Measurements from ENCODE around the gene UPK2.

Gene UPK2

GRCh38 chr11:118918128-118918685 lies 37.9 kb upstream of the UPK2 start:
- peak; percentile 97 for DNase-seq

- DNase-seq: peak; percentile 73
Observed at GRCh38 chr11:118918686-118919280, 37.3 kb upstream of the UPK2 start.

- peak; percentile 50 for DNase-seq
Observed at GRCh38 chr11:118921121-118921928, 34.8 kb upstream of the UPK2 start.

GRCh38 chr11:118921929-118922744 lies 34.0 kb upstream of the UPK2 start:
- DNase-seq: peak; percentile 62

- no peak for DNase-seq
Observed at GRCh38 chr11:118922745-118923627, 33.1 kb upstream of the UPK2 start.

- no peak for DNase-seq
Observed at GRCh38 chr11:118923721-118924587, 32.1 kb upstream of the UPK2 start.

GRCh38 chr11:118924591-118925585 lies 31.2 kb upstream of the UPK2 start:
- DNase-seq: peak; percentile 71

GRCh38 chr11:118927554-118928100 lies 28.5 kb upstream of the UPK2 start:
- DNase-seq: no peak

- DNase-seq: peak; percentile 98
Observed at GRCh38 chr11:118928101-118928869, 27.8 kb upstream of the UPK2 start.

- peak; percentile 88 for DNase-seq
Observed at GRCh38 chr11:118928870-118929500, 27.1 kb upstream of the UPK2 start.

GRCh38 chr11:118929501-118930093 lies 26.5 kb upstream of the UPK2 start:
- DNase-seq: peak; percentile 93

- peak; percentile 99 for DNase-seq
Observed at GRCh38 chr11:118930094-118930712, 25.9 kb upstream of the UPK2 start.

GRCh38 chr11:118931571-118931970 lies 24.5 kb upstream of the UPK2 start:
- no peak for DNase-seq

GRCh38 chr11:118933486-118933885 lies 22.6 kb upstream of the UPK2 start:
- no peak for DNase-seq

GRCh38 chr11:118935376-118935775 lies 20.7 kb upstream of the UPK2 start:
- no peak for DNase-seq

GRCh38 chr11:118938491-118939403 lies 17.4 kb upstream of the UPK2 start:
- DNase-seq: peak; percentile 67
